Suppressor macrophage (primary cell): ENCODE data around the gene ALDH1L1.
A peak's percentile ranks its signal among the peaks of the same experiment; 100 is the strongest.
"Not testable (repeated sequence)": the region's sequence is repeated elsewhere in the genome, so short reads cannot be mapped to it uniquely, and the experiment has no call there.

Experiments
- DNase-seq, 4 experiments: peaks; one replicate each; pipeline ENCODE4 v3.0.0-alpha.2; 2020 to 2022

Gene ALDH1L1

GRCh38 chr3:126081618-126082361 lies 98.6 kb downstream of the ALDH1L1 start:
- peak in 3 of 4 experiments; percentile 6 to 32 (median 25) for DNase-seq

DNA sequence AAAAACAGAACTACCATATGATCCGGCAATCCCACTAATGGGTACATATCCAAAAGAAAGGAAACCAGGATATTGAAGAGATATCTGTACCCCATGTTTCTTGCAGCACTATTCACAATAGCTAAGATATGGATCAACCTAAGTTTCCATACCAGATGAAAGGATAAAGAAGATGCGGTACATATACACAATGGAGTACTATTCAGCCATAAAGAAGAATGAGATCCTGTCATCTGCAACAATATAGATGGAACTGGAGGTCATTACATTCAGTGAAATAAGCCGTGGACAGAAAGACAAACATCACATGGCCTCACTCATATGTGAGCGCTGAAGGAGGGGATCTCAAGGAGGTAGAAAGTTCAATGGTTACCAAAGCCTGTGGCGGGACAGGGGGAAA lies 99.4 kb downstream of the ALDH1L1 start:
- DNase-seq = no peak

GRCh38 chr3:126078866-126079265 lies 101.5 kb downstream of the ALDH1L1 start:
- no peak for DNase-seq

DNA sequence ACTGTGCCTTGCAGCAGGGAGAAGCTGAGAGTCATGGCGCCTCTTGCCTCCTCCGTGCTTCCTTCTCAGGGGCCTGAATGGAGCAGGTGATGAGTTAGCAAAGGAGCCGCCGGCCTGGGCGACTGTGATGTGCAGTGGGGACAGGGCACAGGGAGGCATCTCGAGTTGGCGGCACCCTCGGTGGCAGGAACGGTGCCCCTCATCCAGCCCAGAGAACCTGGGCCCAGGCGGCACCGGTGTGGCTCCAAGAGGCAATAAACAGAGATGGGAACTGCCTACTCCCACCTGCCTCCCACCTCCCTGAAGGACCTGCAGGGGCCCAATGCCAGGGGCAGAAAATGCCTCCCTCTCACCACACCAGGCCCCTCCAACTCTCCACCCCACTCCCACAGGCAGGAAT lies 102.6 kb downstream of the ALDH1L1 start:
- DNase-seq = no peak

DNA sequence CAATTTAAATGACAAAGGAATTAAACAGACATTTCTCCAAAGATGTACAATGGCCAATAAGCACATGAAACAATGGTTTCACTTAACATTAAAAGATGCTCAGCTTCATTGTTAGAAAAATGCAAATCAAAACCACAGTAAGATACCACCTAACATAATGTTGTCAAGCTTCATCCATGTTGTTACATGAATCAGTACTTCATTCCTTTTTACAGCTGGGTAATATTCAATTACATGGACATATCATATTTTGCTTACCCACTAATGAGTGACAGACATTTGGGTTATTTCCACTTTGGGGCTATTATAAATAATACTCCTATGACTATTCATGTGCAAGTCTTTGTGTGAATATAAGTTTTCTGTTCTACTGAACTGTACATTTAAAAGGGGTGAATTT lies 104.2 kb downstream of the ALDH1L1 start:
- DNase-seq = no peak

- DNase-seq = no peak
Measured at GRCh38 chr3:126070146-126070545, 110.2 kb downstream of the ALDH1L1 start.

GRCh38 chr3:126067959-126068358 lies 112.4 kb downstream of the ALDH1L1 start:
- no peak for DNase-seq

GRCh38 chr3:126066676-126067075 lies 113.7 kb downstream of the ALDH1L1 start:
- not testable (repeated sequence) for DNase-seq

GRCh38 chr3:126065876-126066275 lies 114.5 kb downstream of the ALDH1L1 start:
- DNase-seq = no peak

DNA sequence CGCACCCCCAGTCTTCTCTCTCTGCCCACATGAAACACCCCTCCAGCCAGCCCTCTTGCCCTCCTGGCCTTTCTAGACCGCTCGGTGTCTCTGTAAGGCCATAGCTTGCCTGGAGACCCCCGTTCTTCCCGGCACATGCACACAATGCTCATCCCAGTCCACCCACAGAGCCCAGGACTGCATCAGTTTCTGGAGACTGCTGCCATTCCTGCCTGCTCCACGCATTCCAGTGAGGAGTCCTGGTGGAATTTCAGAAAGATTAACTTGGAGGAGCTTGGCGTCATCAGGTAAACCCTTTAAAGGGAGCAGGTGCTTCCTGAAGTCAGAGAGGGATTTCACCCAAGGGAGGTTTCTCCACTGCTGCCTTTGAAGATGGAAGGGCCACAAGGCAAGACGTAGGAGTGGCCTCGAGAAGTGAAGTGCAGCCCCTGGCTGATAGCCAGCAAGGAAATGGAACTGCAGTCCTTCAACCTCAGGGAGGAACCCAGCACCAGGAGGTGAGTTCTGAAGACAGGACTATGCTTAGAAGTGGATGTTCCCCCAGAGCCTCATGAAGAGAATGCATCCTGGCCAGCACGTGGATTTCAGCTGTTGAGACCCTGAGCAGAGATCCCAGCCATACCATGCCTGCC lies 115.6 kb downstream of the ALDH1L1 start:
- peak; percentile 18 to 44 (median 38) for DNase-seq

DNA sequence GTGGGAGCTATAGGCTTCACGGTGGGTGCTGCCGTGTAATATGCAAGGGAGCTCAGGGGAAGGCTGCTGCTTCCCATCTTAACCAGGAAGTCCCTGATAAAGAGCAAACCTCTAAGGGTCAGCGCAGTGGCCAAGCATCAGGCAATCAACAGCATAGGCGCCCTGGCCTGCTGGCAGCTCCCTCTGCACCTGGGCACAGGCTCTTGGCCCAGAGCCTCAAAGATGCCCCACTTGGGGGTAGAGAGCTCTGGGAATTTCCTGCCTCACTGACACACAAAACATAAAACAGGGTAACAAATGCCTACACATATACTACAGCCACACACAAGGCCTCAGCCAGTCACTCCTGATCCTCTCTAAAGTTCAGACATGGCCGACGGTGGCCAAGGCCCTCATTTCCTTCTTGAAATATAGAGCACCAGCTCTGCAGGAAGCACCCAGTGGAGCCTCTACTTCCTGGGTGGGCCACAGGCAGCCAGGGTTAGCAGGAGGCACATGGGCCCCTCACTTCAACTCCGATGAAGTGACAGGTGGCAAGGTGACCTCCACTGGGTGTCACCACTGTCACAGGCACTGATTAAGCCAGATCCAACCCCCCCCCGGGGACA lies 116.9 kb downstream of the ALDH1L1 start:
- DNase-seq = no peak

- no peak for DNase-seq
Measured at GRCh38 chr3:126061301-126062032, 118.9 kb downstream of the ALDH1L1 start.

DNA sequence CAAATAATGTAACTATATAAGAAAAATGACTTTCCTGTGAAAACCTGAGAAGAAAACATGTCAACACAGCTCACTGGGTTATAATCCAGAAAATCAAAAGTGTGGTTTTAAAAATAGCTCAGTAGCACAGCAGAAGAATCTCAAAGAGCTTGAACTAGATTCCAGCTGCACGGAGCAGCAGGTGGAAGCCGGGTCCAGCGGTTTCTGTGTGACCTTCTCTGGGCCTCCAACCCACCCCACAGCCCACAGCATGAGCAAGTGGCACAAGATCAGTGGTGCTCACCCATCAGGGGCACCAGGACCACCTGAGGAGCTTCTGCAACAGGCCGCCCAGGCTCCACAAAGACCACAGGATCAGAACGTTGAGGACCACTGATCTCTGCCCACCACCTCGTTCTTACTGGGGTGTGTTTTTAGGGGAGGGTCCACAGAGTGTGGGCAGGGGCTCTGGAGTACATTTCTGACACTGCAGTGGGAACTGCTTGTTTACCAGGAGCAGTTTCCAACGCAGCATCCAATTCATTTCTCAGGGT lies 119.7 kb downstream of the ALDH1L1 start:
- no peak for DNase-seq

- no peak for DNase-seq
Measured at GRCh38 chr3:126058666-126059065, 121.7 kb downstream of the ALDH1L1 start.

DNA sequence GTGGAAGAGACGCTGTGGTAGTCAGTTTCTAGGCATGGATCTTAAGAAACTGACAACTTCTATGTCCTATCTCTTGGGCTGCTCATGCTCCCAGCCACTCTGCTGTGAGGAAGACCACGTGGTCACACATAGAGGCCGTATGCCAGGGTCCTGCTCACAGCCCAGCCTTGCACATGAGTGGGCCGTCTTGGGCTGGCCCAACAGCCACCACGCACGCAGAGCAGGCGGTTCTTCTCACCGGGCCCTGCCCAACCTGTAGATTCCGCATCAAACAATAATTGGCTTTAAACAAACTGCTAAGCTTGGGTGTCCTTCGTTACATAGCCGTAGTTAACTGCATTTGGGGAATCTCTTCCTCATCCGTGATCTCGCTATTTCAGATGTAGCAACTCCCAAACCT lies 122.5 kb downstream of the ALDH1L1 start:
- DNase-seq = no peak

- no peak for DNase-seq
Measured at GRCh38 chr3:126057501-126057819, 122.9 kb downstream of the ALDH1L1 start.

- no peak for DNase-seq
Measured at GRCh38 chr3:126056681-126057500, 123.5 kb downstream of the ALDH1L1 start.

- no peak for DNase-seq
Measured at GRCh38 chr3:126056088-126056487, 124.3 kb downstream of the ALDH1L1 start.

DNA sequence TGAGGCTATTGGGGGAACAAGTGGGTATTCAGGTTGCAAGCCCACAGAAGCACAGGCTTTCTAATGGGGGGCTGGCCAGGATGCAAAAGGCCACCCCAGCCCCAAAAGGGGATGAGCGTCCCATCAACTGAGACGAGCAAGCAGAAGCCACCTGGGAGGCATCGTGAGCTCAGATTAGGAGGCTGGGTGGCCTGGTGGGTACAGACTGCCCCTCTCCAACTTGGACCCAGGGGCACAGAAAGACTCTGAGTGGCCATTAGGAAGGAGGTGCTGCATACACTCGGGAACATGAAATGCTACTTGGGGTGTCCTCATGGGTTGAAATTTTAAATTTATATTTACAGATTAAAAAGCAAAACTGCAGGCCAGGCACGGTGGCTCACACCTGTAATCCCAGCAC lies 125.5 kb downstream of the ALDH1L1 start:
- no peak for DNase-seq

- no peak for DNase-seq
Measured at GRCh38 chr3:126053949-126054569, 126.3 kb downstream of the ALDH1L1 start.
